Lung (tissue), 12 donors: ENCODE data around the gene ARID1A. TPM values are rescaled to one million over a fixed set of nuclear protein-coding genes. Genes with fewer than 3 reads are reported as not detected.

Experiments used
- ATAC-seq: fragments of 200-7000 bp; cut with Tn5 transposase; one replicate; pipeline ENCODE4 v1.9.1; 2020; ENCODE audit warnings: moderate number of reproducible peaks; ENCODE audit not compliant: insufficient read depth, low FRiP score
- DNase-seq, 3 donors: peaks; one replicate each; pipeline ENCODE4 v3.0.0-alpha.2; 2013 to 2017
- H3K27ac ChIP-seq, 2 donors: one replicate each; pipeline ENCODE4 v1.5.1; 2013; ENCODE audit warnings: mild to moderate bottlenecking in 2 of 2, moderate library complexity in 2 of 2, control low read depth in 1 of 2, inconsistent platforms in 1 of 2, low read depth in 1 of 2, low read length in 1 of 2
- H3K27me3 ChIP-seq, 3 donors: one replicate each; pipeline ENCODE4 v1.5.1; 2013; ENCODE audit warnings: low read length in 2 of 3; ENCODE audit not compliant: control insufficient read depth in 3 of 3, insufficient read depth in 3 of 3
- H3K36me3 ChIP-seq, 4 donors: one replicate each; pipeline ENCODE4 v1.5.1; 2013; ENCODE audit warnings: low read length in 4 of 4, mild to moderate bottlenecking in 1 of 4, moderate library complexity in 1 of 4; ENCODE audit not compliant: control insufficient read depth in 4 of 4, insufficient read depth in 4 of 4
- H3K4me1 ChIP-seq, 5 donors: one replicate each; pipeline ENCODE4 v1.5.1; 2013; ENCODE audit warnings: low read length in 5 of 5, mild to moderate bottlenecking in 2 of 5, moderate library complexity in 1 of 5; ENCODE audit not compliant: control insufficient read depth in 5 of 5, insufficient read depth in 5 of 5
- H3K4me3 ChIP-seq: one replicate; pipeline ENCODE4 v1.5.1; 2013; ENCODE audit warnings: mild to moderate bottlenecking, control low read depth, moderate library complexity
- H3K9ac ChIP-seq, 2 donors: one replicate each; pipeline ENCODE4 v1.5.1; 2013; ENCODE audit warnings: low read length in 2 of 2, control low read depth in 1 of 2; ENCODE audit not compliant: insufficient read depth in 1 of 2
- H3K9me3 ChIP-seq, 4 donors: one replicate each; pipeline ENCODE4 v1.5.1; 2013; ENCODE audit warnings: low read length in 3 of 4, mild to moderate bottlenecking in 1 of 4, moderate library complexity in 1 of 4; ENCODE audit not compliant: control insufficient read depth in 4 of 4, insufficient read depth in 3 of 4
- CTCF ChIP-seq: IDR thresholded peaks from 2 replicates; pipeline ENCODE4 v1.5.1; 2012; ENCODE audit warnings: mild to moderate bottlenecking; ENCODE audit errors: control extremely low read depth, extremely low read depth
- WGBS, 2 donors: extraction: QIAGEN DNeasy Blood & Tissue Kit; methylation state at CpG; one replicate each; pipeline ENCODE4 v1.1.7; 2013; 5-methylcytosine and 5-hydroxymethylcytosine counted together
- polyA plus RNA-seq, 2 donors: library from polyadenylated mRNA; stranded (reverse); fragments of 200-250 nt; gene quantifications; one replicate each; pipeline ENCODE4 v1.2.1, GENCODE V29; 2013
- total RNA-seq, 2 donors: library from RNA; depleted of rRNA in 1 of 2; stranded (reverse); fragments of >200 nt in 1 of 2; gene quantifications; one replicate each; pipeline ENCODE4 v1.2.1, GENCODE V29; 2014 to 2021
- donor health status: control.
- donor health status: control.
- donor health status: Bipolar disorder and iron deficiency.
- donor health status: healthy.
- donor health status: DM: yes; HTN: yes; CAD: no.

Gene ARID1A
- total and polyA plus RNA-seq, 4 donors: 16.1 to 119 (median 50.1) TPM

GRCh38 chr1:26740952-26741351 lies 45.1 kb downstream of the ARID1A start:
- Histone ChIP-seq H3K27me3 (no peaks in the 10 kb centered on the region), H3K9me3 (no peaks in the 10 kb centered on the region), H3K27ac (no peak overlapping the region), H3K36me3 (peaks cover 7 to 41% (median 23%) of the 10 kb centered on the region in 4 donors), H3K4me3 (no peak overlapping the region), H3K4me1 (peaks cover 0 to 31% (median 3%) of the 10 kb centered on the region in 5 donors), H3K9ac (no peak overlapping the region)
- no peak for DNase-seq
- ATAC-seq: no peak
- WGBS, 2 donors: 70 to 72% methylated on average over 5 of the region's 5 CpGs
- TF ChIP-seq CTCF: no peak

GRCh38 chr1:26743426-26744059 lies 47.7 kb downstream of the ARID1A start:
- no peak for TF ChIP-seq CTCF

GRCh38 chr1:26744075-26744959 lies 48.5 kb downstream of the ARID1A start:
- WGBS, 2 donors: 21 to 35% methylated on average over 8 of the region's 8 CpGs
- Histone ChIP-seq H3K9me3 (no peaks in the 10 kb centered on the region), H3K9ac (no peak overlapping the region), H3K36me3 (peaks cover 2 to 33% (median 17%) of the 10 kb centered on the region in 4 donors), H3K27me3 (no peaks in the 10 kb centered on the region), H3K27ac (peak overlapping the region; percentile 66 to 94), H3K4me1 (peaks cover 0 to 48% (median 3%) of the 10 kb centered on the region in 5 donors), H3K4me3 (no peak overlapping the region)
- ATAC-seq (peak; percentile 91), DNase-seq (peak; percentile 51 to 86 (median 69))
- TF ChIP-seq CTCF: no peak

More at GRCh38 chr1:26743426-26744059, 47.7 kb downstream of the ARID1A start:
- Histone ChIP-seq H3K27ac (peak overlapping the region; percentile 66 to 94), H3K27me3 (no peaks in the 10 kb centered on the region), H3K4me3 (no peak overlapping the region), H3K36me3 (peaks cover 2 to 33% (median 18%) of the 10 kb centered on the region in 4 donors), H3K4me1 (peaks cover 0 to 46% (median 3%) of the 10 kb centered on the region in 5 donors), H3K9ac (no peak overlapping the region), H3K9me3 (no peaks in the 10 kb centered on the region)
- DNase-seq (no peak), ATAC-seq (no peak)
- WGBS, 2 donors: 70 to 75% methylated on average over 8 of the region's 8 CpGs
